ENCODE results near the gene PIH1D1.

PIH1D1 gene

GRCh38 chr19:49407482-49408015 lies 44.1 kb downstream of the PIH1D1 start:
- H2BK15ac ChIP-seq (ENCODE audit: low read length), result peak overlapping the region; percentile 10
- H3K27ac ChIP-seq (replicated peaks; ENCODE audit: low read length), result no peak overlapping the region

GRCh38 chr19:49407079-49407478 lies 44.5 kb downstream of the PIH1D1 start:
- WGBS, 2 donors (ENCODE audit: extremely low coverage in 2 of 2, insufficient read length in 2 of 2, insufficient replicate concordance in 1 of 2), result no CpG with 5 or more reads among the region's 7 CpGs
- no peak overlapping the region for H2BK5ac ChIP-seq (ENCODE audit: low read length)
- peaks cover 0 to 19% (median 0%) of the 10 kb centered on the region in 3 experiments for H3K27me3 ChIP-seq (ENCODE audit: control insufficient read depth in 3 of 3, insufficient read depth in 3 of 3, low read depth in 1 of 3, low read length in 3 of 3)
- H3K79me1 ChIP-seq (ENCODE audit: low read depth, low read length), result no peaks in the 10 kb centered on the region
- H3K4me1 ChIP-seq (ENCODE audit: control insufficient read depth in 2 of 2, insufficient read depth in 1 of 2, low read depth in 1 of 2, low read length in 2 of 2), result peaks cover 14 to 24% of the 10 kb centered on the region in 2 donors
- H3K4ac ChIP-seq (ENCODE audit: low read length), result no peak overlapping the region
- H2BK120ac ChIP-seq (ENCODE audit: low read depth, low read length), result no peak overlapping the region
- no peaks in the 10 kb centered on the region for H3K9me3 ChIP-seq (replicated peaks in 1 of 2; ENCODE audit: control insufficient read depth in 2 of 2, insufficient read depth in 1 of 2, low read depth in 1 of 2, low read length in 2 of 2)
- H3K9ac ChIP-seq (ENCODE audit: low read depth, low read length, poor library complexity), result no peak overlapping the region
- no peak overlapping the region for H3K14ac ChIP-seq (ENCODE audit: low read length)
- peak overlapping the region; percentile 16 for H3K18ac ChIP-seq (ENCODE audit: low read length)
- no peak overlapping the region for H2AFZ ChIP-seq (ENCODE audit: low read length)
- no peaks in the 10 kb centered on the region for H3K36me3 ChIP-seq (replicated peaks in 1 of 2; ENCODE audit: control insufficient read depth in 2 of 2, insufficient read depth in 2 of 2, low read length in 2 of 2)
- no peak overlapping the region for H4K91ac ChIP-seq (ENCODE audit: low read depth, low read length, poor library complexity)
- no peak overlapping the region for H3K4me3 ChIP-seq (ENCODE audit: low read length in 2 of 2)
- no peak overlapping the region for H4K8ac ChIP-seq (ENCODE audit: low read depth, low read length)
- no peak overlapping the region for H3K23ac ChIP-seq (ENCODE audit: low read depth, low read length, poor library complexity)
- peak overlapping the region; percentile 10 for H2BK15ac ChIP-seq (ENCODE audit: low read length)
- no peak overlapping the region for H3K4me2 ChIP-seq (ENCODE audit: insufficient read depth, low read length, poor library complexity, severe bottlenecking)
- DNase-seq (ENCODE audit: low spot score), result no peak
- H2BK12ac ChIP-seq (ENCODE audit: low read length), result no peak overlapping the region
- no peak overlapping the region for H3K27ac ChIP-seq (replicated peaks; ENCODE audit: low read length)
- H2AK5ac ChIP-seq (ENCODE audit: low read depth, low read length), result peak overlapping the region; percentile 90

More at GRCh38 chr19:49407482-49408015, 44.1 kb downstream of the PIH1D1 start:
- Histone ChIP-seq H3K36me3 (replicated peaks in 1 of 2; ENCODE audit: control insufficient read depth in 2 of 2, insufficient read depth in 2 of 2, low read length in 2 of 2) (no peaks in the 10 kb centered on the region), H3K9me3 (replicated peaks in 1 of 2; ENCODE audit: control insufficient read depth in 2 of 2, insufficient read depth in 1 of 2, low read depth in 1 of 2, low read length in 2 of 2) (no peaks in the 10 kb centered on the region), H2BK120ac (ENCODE audit: low read depth, low read length) (no peak overlapping the region), H3K9ac (ENCODE audit: low read depth, low read length, poor library complexity) (no peak overlapping the region), H4K8ac (ENCODE audit: low read depth, low read length) (no peak overlapping the region), H3K18ac (ENCODE audit: low read length) (peak overlapping the region; percentile 69), H2AK5ac (ENCODE audit: low read depth, low read length) (peak overlapping the region; percentile 90), H4K91ac (ENCODE audit: low read depth, low read length, poor library complexity) (no peak overlapping the region), H3K79me1 (ENCODE audit: low read depth, low read length) (no peaks in the 10 kb centered on the region), H2AFZ (ENCODE audit: low read length) (no peak overlapping the region), H3K27me3 (ENCODE audit: control insufficient read depth in 3 of 3, insufficient read depth in 3 of 3, low read depth in 1 of 3, low read length in 3 of 3) (peaks cover 0 to 24% (median 0%) of the 10 kb centered on the region in 3 experiments), H3K4me3 (ENCODE audit: low read length in 2 of 2) (no peak overlapping the region), H2BK5ac (ENCODE audit: low read length) (no peak overlapping the region), H3K4ac (ENCODE audit: low read length) (no peak overlapping the region), H3K4me1 (ENCODE audit: control insufficient read depth in 2 of 2, insufficient read depth in 1 of 2, low read depth in 1 of 2, low read length in 2 of 2) (peaks cover 14 to 24% of the 10 kb centered on the region in 2 donors), H3K14ac (ENCODE audit: low read length) (no peak overlapping the region), H2BK12ac (ENCODE audit: low read length) (no peak overlapping the region), H3K4me2 (ENCODE audit: insufficient read depth, low read length, poor library complexity, severe bottlenecking) (no peak overlapping the region), H3K23ac (ENCODE audit: low read depth, low read length, poor library complexity) (no peak overlapping the region)
- DNase-seq (ENCODE audit: low spot score), result no peak
- no CpG with 5 or more reads among the region's 16 CpGs for WGBS, 2 donors (ENCODE audit: extremely low coverage in 2 of 2, insufficient read length in 2 of 2, insufficient replicate concordance in 1 of 2)

- Histone ChIP-seq H3K9ac (ENCODE audit: low read depth, low read length, poor library complexity) (no peak overlapping the region), H2AK5ac (ENCODE audit: low read depth, low read length) (peak overlapping the region; percentile 10), H3K27me3 (ENCODE audit: control insufficient read depth in 3 of 3, insufficient read depth in 3 of 3, low read depth in 1 of 3, low read length in 3 of 3) (peaks cover 0 to 6% (median 0%) of the 10 kb centered on the region in 3 experiments), H3K4ac (ENCODE audit: low read length) (no peak overlapping the region), H4K91ac (ENCODE audit: low read depth, low read length, poor library complexity) (no peak overlapping the region), H2BK120ac (ENCODE audit: low read depth, low read length) (no peak overlapping the region), H2BK5ac (ENCODE audit: low read length) (peak overlapping the region; percentile 7), H3K23ac (ENCODE audit: low read depth, low read length, poor library complexity) (no peak overlapping the region), H3K4me3 (ENCODE audit: low read length in 2 of 2) (no peak overlapping the region), H2BK15ac (ENCODE audit: low read length) (peak overlapping the region; percentile 18), H3K79me1 (ENCODE audit: low read depth, low read length) (no peaks in the 10 kb centered on the region), H2AFZ (ENCODE audit: low read length) (peak overlapping the region; percentile 56), H2BK12ac (ENCODE audit: low read length) (no peak overlapping the region), H3K18ac (ENCODE audit: low read length) (peak overlapping the region; percentile 40), H3K4me2 (ENCODE audit: insufficient read depth, low read length, poor library complexity, severe bottlenecking) (peak overlapping the region; percentile 28), H3K36me3 (replicated peaks in 1 of 2; ENCODE audit: control insufficient read depth in 2 of 2, insufficient read depth in 2 of 2, low read length in 2 of 2) (no peaks in the 10 kb centered on the region), H3K4me1 (ENCODE audit: control insufficient read depth in 2 of 2, insufficient read depth in 1 of 2, low read depth in 1 of 2, low read length in 2 of 2) (peaks cover 11 to 22% of the 10 kb centered on the region in 2 donors), H3K9me3 (replicated peaks in 1 of 2; ENCODE audit: control insufficient read depth in 2 of 2, insufficient read depth in 1 of 2, low read depth in 1 of 2, low read length in 2 of 2) (no peaks in the 10 kb centered on the region), H3K27ac (replicated peaks; ENCODE audit: low read length) (peak overlapping the region; percentile 90), H3K14ac (ENCODE audit: low read length) (no peak overlapping the region), H4K8ac (ENCODE audit: low read depth, low read length) (no peak overlapping the region)
- DNase-seq (ENCODE audit: low spot score), result no peak
- no CpG with 5 or more reads among the region's 7 CpGs for WGBS, 2 donors (ENCODE audit: extremely low coverage in 2 of 2, insufficient read length in 2 of 2, insufficient replicate concordance in 1 of 2)
These were observed 48.0 kb downstream of the PIH1D1 start for GRCh38 chr19:49403404-49404187.

- Histone ChIP-seq H3K36me3 (replicated peaks in 1 of 2; ENCODE audit: control insufficient read depth in 2 of 2, insufficient read depth in 2 of 2, low read length in 2 of 2) (no peaks in the 10 kb centered on the region), H4K8ac (ENCODE audit: low read depth, low read length) (no peak overlapping the region), H2AFZ (ENCODE audit: low read length) (no peak overlapping the region), H3K9me3 (replicated peaks in 1 of 2; ENCODE audit: control insufficient read depth in 2 of 2, insufficient read depth in 1 of 2, low read depth in 1 of 2, low read length in 2 of 2) (no peaks in the 10 kb centered on the region), H3K14ac (ENCODE audit: low read length) (no peak overlapping the region), H2AK5ac (ENCODE audit: low read depth, low read length) (no peak overlapping the region), H3K4me1 (ENCODE audit: control insufficient read depth in 2 of 2, insufficient read depth in 1 of 2, low read depth in 1 of 2, low read length in 2 of 2) (peaks cover 10 to 30% of the 10 kb centered on the region in 2 donors), H3K18ac (ENCODE audit: low read length) (no peak overlapping the region), H3K79me1 (ENCODE audit: low read depth, low read length) (no peaks in the 10 kb centered on the region), H3K4me3 (ENCODE audit: low read length in 2 of 2) (no peak overlapping the region), H3K9ac (ENCODE audit: low read depth, low read length, poor library complexity) (no peak overlapping the region), H3K23ac (ENCODE audit: low read depth, low read length, poor library complexity) (no peak overlapping the region), H2BK120ac (ENCODE audit: low read depth, low read length) (no peak overlapping the region), H3K4ac (ENCODE audit: low read length) (no peak overlapping the region), H4K91ac (ENCODE audit: low read depth, low read length, poor library complexity) (no peak overlapping the region), H2BK5ac (ENCODE audit: low read length) (no peak overlapping the region), H3K27me3 (ENCODE audit: control insufficient read depth in 3 of 3, insufficient read depth in 3 of 3, low read depth in 1 of 3, low read length in 3 of 3) (peaks cover 0 to 15% (median 0%) of the 10 kb centered on the region in 3 experiments), H2BK12ac (ENCODE audit: low read length) (no peak overlapping the region), H2BK15ac (ENCODE audit: low read length) (no peak overlapping the region), H3K4me2 (ENCODE audit: insufficient read depth, low read length, poor library complexity, severe bottlenecking) (no peak overlapping the region), H3K27ac (replicated peaks; ENCODE audit: low read length) (no peak overlapping the region)
- no CpG with 5 or more reads among the region's 6 CpGs for WGBS, 2 donors (ENCODE audit: extremely low coverage in 2 of 2, insufficient read length in 2 of 2, insufficient replicate concordance in 1 of 2)
- DNase-seq (ENCODE audit: low spot score), result no peak
These were observed 51.6 kb downstream of the PIH1D1 start for GRCh38 chr19:49400029-49400428.
